ENCODE data around the gene VAX1. TPM values are rescaled to one million over a fixed set of nuclear protein-coding genes. Genes with fewer than 3 reads are reported as not detected.

Gene VAX1
- total and polyA plus RNA-seq, 8 donors, result not detected

DNA sequence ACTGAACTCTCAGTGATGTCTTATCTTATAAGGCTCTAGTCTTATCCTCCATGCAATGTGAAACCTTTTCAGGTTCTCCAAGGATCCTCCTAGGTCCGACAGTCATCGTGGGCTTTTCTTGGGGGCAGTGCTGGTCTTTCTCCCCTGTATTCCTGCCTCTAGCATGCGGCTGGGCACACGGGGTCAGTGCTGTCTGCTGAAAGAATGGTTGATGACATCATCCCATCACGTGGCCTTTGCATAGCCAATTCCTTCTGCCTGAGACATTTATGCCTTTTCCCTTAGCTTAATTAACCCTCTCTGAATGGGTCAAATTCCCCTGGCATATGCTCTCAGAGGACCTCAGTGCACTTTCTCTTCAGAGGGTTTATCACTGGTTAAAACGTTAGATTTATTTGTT lies 32.2 kb upstream of the VAX1 start:
- intact Hi-C loops (cut with DNase I), result loop anchor here in 2 of 3 donors (5.0 to 10.0 kb wide), 2 partner anchors 368 to 375 kb away; no protein-coding TSS in a partner anchor
- Histone ChIP-seq H3K27me3 (peaks cover 0 to 52% (median 6%) of the 10 kb centered on the region in 4 donors), H3K4me3 (no peak overlapping the region), H3K9me3 (no peaks in the 10 kb centered on the region), H3K36me3 (no peaks in the 10 kb centered on the region), H3K4me1 (peaks cover 0 to 7% (median 5%) of the 10 kb centered on the region in 3 donors), H3K27ac (no peak overlapping the region)
- TF ChIP-seq, protein P1, sequence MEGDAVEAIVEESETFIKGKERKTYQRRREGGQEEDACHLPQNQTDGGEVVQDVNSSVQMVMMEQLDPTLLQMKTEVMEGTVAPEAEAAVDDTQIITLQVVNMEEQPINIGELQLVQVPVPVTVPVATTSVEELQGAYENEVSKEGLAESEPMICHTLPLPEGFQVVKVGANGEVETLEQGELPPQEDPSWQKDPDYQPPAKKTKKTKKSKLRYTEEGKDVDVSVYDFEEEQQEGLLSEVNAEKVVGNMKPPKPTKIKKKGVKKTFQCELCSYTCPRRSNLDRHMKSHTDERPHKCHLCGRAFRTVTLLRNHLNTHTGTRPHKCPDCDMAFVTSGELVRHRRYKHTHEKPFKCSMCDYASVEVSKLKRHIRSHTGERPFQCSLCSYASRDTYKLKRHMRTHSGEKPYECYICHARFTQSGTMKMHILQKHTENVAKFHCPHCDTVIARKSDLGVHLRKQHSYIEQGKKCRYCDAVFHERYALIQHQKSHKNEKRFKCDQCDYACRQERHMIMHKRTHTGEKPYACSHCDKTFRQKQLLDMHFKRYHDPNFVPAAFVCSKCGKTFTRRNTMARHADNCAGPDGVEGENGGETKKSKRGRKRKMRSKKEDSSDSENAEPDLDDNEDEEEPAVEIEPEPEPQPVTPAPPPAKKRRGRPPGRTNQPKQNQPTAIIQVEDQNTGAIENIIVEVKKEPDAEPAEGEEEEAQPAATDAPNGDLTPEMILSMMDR (IDR thresholded peaks at IDR 0.05), result no peak
- FAIRE-seq, result no peak
- no peak for DNase-seq
- ATAC-seq, result no peak
- 14 to 18% methylated on average over 6 of the region's 6 CpGs for WGBS, 2 donors

DNA sequence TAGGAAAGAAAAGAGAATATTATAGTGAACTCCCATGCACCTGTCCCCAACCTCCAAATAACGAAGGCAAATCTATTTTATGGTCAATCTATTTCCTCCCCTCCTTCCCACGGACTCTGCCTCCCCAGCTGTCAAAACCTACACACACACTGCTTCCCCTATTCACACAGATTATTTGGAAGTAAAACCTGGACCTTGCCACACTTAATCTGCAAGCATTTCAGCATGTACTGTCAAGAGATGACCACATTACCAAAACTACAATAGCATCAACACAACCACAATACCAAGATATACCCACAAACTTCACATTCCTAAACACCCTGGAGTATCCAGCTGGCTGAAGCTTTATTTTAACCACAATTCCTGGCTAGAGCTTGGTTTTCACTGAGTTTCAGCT lies 31.4 kb upstream of the VAX1 start:
- WGBS, 2 donors, result 41 to 58% methylated on average over 2 of the region's 2 CpGs
- Histone ChIP-seq H3K9me3 (no peaks in the 10 kb centered on the region), H3K27me3 (peaks cover 0 to 52% (median 8%) of the 10 kb centered on the region in 4 donors), H3K4me3 (no peak overlapping the region), H3K36me3 (no peaks in the 10 kb centered on the region), H3K27ac (no peak overlapping the region), H3K4me1 (peaks cover 0 to 7% (median 5%) of the 10 kb centered on the region in 3 donors)
- intact Hi-C loops (cut with DNase I), result loop anchor here in 1 of 3 donors (5.0 kb wide), 1 partner anchor 367 kb away; no protein-coding TSS in a partner anchor
- FAIRE-seq (no peak), DNase-seq (no peak), ATAC-seq (no peak)
- TF ChIP-seq, protein P1 (IDR thresholded peaks at IDR 0.05), result no peak

DNA sequence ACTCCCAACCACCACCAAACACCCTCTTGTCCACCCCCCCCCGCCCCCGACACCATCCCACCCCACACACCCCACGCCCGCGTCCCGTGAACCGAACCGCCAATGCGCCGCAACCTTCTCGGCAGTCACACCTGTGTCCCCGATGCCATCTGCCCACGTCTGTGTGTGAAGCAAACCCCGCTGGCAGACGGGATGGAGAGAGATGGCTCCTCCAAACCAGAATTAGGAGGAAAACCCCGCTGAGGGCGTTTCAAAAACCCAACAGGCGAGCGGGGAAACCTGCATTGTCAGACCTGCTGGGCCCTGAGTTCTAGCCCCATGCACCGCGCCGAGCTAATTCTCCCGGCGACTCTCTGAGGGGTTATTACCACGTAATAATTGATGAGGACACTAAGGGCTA lies 30.7 kb upstream of the VAX1 start:
- 11 to 13% methylated on average over 25 of the region's 25 CpGs for WGBS, 2 donors
- intact Hi-C loops (cut with DNase I), result loop anchor here in 1 of 3 donors (5.0 kb wide), 1 partner anchor 366 kb away; no protein-coding TSS in a partner anchor
- no peaks in the 10 kb centered on the region for H3K9me3 ChIP-seq
- FAIRE-seq, result no peak
- ATAC-seq, result no peak
- peaks cover 4 to 58% (median 8%) of the 10 kb centered on the region in 4 donors for H3K27me3 ChIP-seq
- DNase-seq, result peak in 1 of 6 donors; percentile 52
- H3K27ac ChIP-seq, result no peak overlapping the region
- no peaks in the 10 kb centered on the region for H3K36me3 ChIP-seq
- no peak overlapping the region for H3K4me3 ChIP-seq
- peaks cover 0 to 7% (median 5%) of the 10 kb centered on the region in 3 donors for H3K4me1 ChIP-seq
- TF ChIP-seq, protein P1 (IDR thresholded peaks at IDR 0.05), result no peak

DNA sequence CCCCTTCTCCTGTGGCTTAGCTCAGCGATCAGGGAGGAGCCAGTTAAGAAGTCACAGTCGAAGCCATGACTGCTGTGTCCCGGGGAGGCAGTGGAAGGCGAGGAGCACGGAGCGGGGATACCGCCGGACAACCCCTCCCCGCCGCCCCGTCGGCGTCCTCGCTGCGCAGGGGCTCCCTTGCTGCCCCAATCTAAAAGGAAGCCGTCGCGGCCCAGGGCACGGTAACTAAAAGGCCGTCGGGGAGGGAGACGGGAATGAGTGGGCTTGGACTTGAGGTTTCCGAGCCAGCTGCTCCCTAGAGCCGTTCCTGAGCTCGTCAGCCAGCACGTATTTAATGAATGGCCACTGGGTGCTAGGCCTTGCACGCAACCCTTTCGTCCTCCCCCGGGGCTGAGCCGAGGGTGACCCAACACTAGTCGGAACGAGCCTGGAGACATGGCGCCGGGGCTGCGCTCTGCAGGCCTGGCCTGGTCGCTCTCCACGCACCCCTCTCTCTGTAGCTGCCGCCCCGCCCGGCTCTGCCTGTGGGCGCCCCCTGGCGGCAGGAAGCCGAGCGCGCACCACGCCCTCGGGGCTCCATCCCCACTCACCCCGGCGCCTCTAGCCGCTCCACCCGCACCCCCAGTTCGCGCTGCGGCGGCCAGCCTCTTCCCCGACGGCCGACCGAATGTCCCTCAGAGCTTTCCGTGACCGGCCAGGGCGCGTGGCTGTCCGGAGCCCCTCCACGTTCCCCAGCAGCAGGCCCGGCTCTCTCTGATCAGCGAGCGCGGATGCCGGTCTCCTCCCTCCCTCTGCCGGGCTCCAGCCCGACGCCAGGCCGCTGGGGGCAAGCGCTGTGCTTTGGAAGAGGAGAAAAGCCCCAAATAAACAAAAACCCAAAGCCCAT lies 30.0 kb upstream of the VAX1 start:
- Histone ChIP-seq H3K9me3 (no peaks in the 10 kb centered on the region), H3K4me1 (peaks cover 0 to 14% (median 8%) of the 10 kb centered on the region in 3 donors), H3K36me3 (no peaks in the 10 kb centered on the region), H3K27me3 (peaks cover 6 to 64% (median 9%) of the 10 kb centered on the region in 4 donors), H3K4me3 (peak overlapping the region in 2 of 4 donors; percentile 13 to 30), H3K27ac (no peak overlapping the region)
- TF ChIP-seq, protein P1 (IDR thresholded peaks at IDR 0.05), result peak; percentile 93 to 98 (median 98)
- DNase-seq (peak; percentile 54 to 94 (median 74)), ATAC-seq (peak; percentile 90 to 93 (median 93)), FAIRE-seq (no peak)
- WGBS, 2 donors, result 4 to 5% methylated on average over 62 to 75 of the region's 75 CpGs
- intact Hi-C loops (cut with DNase I), result loop anchor here in 1 of 3 donors (5.0 kb wide), 1 partner anchor 366 kb away; no protein-coding TSS in a partner anchor

Data from pancreas (tissue), 10 donors.